Glomerular endothelial cell (primary cell): ENCODE results near the gene CHD6. TPM values are rescaled to one million over a fixed set of nuclear protein-coding genes. Genes with fewer than 3 reads are reported as not detected.

Experiments
- DNase-seq: peaks from one replicate; pipeline ENCODE4 v3.0.0-alpha.2; 2011; ENCODE audit warnings: low read depth, low spot score; ENCODE audit errors: extremely low read depth
- total RNA-seq: library from RNA; depleted of rRNA; stranded (reverse); fragments of >200 nt; gene quantifications from 2 replicates; pipeline ENCODE4 v1.2.3, GENCODE V29; 2015

Gene CHD6
- total RNA-seq, 1 donor from 2014 or later, result 25.5 TPM

- no peak for DNase-seq
These were observed 211.2 kb downstream of the CHD6 start for GRCh38 chr20:41406896-41407444.

GRCh38 chr20:41406353-41406752, 211.8 kb downstream of the CHD6 start:
- no peak for DNase-seq

GRCh38 chr20:41405436-41405835, 212.7 kb downstream of the CHD6 start:
- no peak for DNase-seq

GRCh38 chr20:41403604-41404003, 214.6 kb downstream of the CHD6 start:
- DNase-seq, result no peak

- DNase-seq, result no peak
These were observed 219.8 kb downstream of the CHD6 start for GRCh38 chr20:41398408-41398807.

- no peak for DNase-seq
These were observed 222.2 kb downstream of the CHD6 start for GRCh38 chr20:41395667-41396664.

GRCh38 chr20:41394931-41395666, 223.1 kb downstream of the CHD6 start:
- DNase-seq, result no peak

- no peak for DNase-seq
These were observed 224.1 kb downstream of the CHD6 start for GRCh38 chr20:41394081-41394480.

- DNase-seq, result no peak
These were observed 224.5 kb downstream of the CHD6 start for GRCh38 chr20:41393705-41394066.

- DNase-seq, result no peak
These were observed 225.1 kb downstream of the CHD6 start for GRCh38 chr20:41392871-41393704.

- DNase-seq, result no peak
These were observed 225.9 kb downstream of the CHD6 start for GRCh38 chr20:41392295-41392694.

- DNase-seq, result no peak
These were observed 226.6 kb downstream of the CHD6 start for GRCh38 chr20:41391587-41392001.

- no peak for DNase-seq
These were observed 227.3 kb downstream of the CHD6 start for GRCh38 chr20:41390889-41391288.

GRCh38 chr20:41387444-41387851, 230.7 kb downstream of the CHD6 start:
- no peak for DNase-seq

GRCh38 chr20:41386502-41387427, 231.4 kb downstream of the CHD6 start:
- no peak for DNase-seq

- no peak for DNase-seq
These were observed 235.3 kb downstream of the CHD6 start for GRCh38 chr20:41382791-41383305.

- no peak for DNase-seq
These were observed 237.5 kb downstream of the CHD6 start for GRCh38 chr20:41380551-41381193.

GRCh38 chr20:41379551-41379950, 238.6 kb downstream of the CHD6 start:
- DNase-seq, result no peak

- no peak for DNase-seq
These were observed 240.9 kb downstream of the CHD6 start for GRCh38 chr20:41377275-41377674.
